ENCODE measurements around the gene UGP2. TPM values are rescaled to one million over a fixed set of nuclear protein-coding genes. Genes with fewer than 3 reads are reported as not detected.

Gene UGP2
- total RNA-seq, 1 experiment from 2014 or later, result 76.1 TPM

GRCh38 chr2:63862806-63863205 lies 21.1 kb downstream of the UGP2 start:
- in situ Hi-C loops (cut with HindIII; ENCODE audit: low pct_unique_long_range_greater_than_20kb, low sequenced_read_pairs) (no loop called here), intact Hi-C loops (cut with micrococcal nuclease; ENCODE audit: unreplicated experiment) (no loop called here)
- POLR2A ChIA-PET, result no interaction called here
- Histone ChIP-seq H3K27ac (ENCODE audit: low read length) (no peak overlapping the region), H3K27me3 (ENCODE audit: control insufficient read depth, insufficient read depth, low read length) (no peaks in the 10 kb centered on the region), H3K36me3 (ENCODE audit: control insufficient read depth, insufficient read depth, low read length) (peaks cover 15% of the 10 kb centered on the region), H3K4me3 (ENCODE audit: low read depth in 2 of 2, low read length in 2 of 2) (no peak overlapping the region), H3K4me1 (ENCODE audit: control insufficient read depth, insufficient read depth, low read length) (no peaks in the 10 kb centered on the region), H3K9me3 (ENCODE audit: control insufficient read depth, insufficient read depth, low read depth, low read length) (no peaks in the 10 kb centered on the region)
- CTCF ChIA-PET, result no interaction called here
- DNase-seq (ENCODE audit: low read depth, low spot score), result no peak
- no peak for ATAC-seq
- BruUV-seq (replicated peaks), result no TSS peak
- TF ChIP-seq TCF7L2 (IDR thresholded peaks at IDR 0.05; ENCODE audit: low read depth, low read length) (no peak), POLR2AphosphoS5 (IDR thresholded peaks at IDR 0.05; ENCODE audit: low read depth, low read length) (no peak), SIN3A (IDR thresholded peaks at IDR 0.05; ENCODE audit: borderline replicate concordance, insufficient read depth, low read depth, low read length) (no peak), CTCF (IDR thresholded peaks at IDR 0.05) (no peak)
- TF ChIP-seq, protein P1, sequence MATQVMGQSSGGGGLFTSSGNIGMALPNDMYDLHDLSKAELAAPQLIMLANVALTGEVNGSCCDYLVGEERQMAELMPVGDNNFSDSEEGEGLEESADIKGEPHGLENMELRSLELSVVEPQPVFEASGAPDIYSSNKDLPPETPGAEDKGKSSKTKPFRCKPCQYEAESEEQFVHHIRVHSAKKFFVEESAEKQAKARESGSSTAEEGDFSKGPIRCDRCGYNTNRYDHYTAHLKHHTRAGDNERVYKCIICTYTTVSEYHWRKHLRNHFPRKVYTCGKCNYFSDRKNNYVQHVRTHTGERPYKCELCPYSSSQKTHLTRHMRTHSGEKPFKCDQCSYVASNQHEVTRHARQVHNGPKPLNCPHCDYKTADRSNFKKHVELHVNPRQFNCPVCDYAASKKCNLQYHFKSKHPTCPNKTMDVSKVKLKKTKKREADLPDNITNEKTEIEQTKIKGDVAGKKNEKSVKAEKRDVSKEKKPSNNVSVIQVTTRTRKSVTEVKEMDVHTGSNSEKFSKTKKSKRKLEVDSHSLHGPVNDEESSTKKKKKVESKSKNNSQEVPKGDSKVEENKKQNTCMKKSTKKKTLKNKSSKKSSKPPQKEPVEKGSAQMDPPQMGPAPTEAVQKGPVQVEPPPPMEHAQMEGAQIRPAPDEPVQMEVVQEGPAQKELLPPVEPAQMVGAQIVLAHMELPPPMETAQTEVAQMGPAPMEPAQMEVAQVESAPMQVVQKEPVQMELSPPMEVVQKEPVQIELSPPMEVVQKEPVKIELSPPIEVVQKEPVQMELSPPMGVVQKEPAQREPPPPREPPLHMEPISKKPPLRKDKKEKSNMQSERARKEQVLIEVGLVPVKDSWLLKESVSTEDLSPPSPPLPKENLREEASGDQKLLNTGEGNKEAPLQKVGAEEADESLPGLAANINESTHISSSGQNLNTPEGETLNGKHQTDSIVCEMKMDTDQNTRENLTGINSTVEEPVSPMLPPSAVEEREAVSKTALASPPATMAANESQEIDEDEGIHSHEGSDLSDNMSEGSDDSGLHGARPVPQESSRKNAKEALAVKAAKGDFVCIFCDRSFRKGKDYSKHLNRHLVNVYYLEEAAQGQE (IDR thresholded peaks at IDR 0.05; ENCODE audit: insufficient read depth in 1 of 2, low read depth in 2 of 2, low read length in 1 of 2), result no peak

DNA sequence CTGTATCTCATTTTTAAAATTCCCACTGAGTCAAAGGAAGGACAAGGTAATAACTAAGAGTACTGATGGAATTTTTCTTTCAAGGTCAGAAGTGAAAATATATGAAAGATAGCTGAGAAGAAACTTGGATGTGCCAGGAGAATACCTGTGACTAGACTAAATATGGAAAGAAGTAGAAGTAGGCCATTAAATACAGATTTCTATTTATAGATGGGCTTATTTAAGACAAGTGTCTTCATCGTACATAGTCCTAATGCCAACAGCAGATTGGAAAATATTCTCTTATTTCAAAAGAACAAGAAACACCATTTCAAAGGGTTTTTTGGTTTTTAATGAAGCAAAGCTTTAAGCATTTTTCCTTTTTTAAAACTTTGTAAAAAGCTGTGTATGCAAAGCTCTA lies 22.0 kb downstream of the UGP2 start:
- CTCF ChIA-PET, result no interaction called here
- Histone ChIP-seq H3K4me1 (ENCODE audit: control insufficient read depth, insufficient read depth, low read length) (no peaks in the 10 kb centered on the region), H3K9me3 (ENCODE audit: control insufficient read depth, insufficient read depth, low read depth, low read length) (no peaks in the 10 kb centered on the region), H3K36me3 (ENCODE audit: control insufficient read depth, insufficient read depth, low read length) (peaks cover 15% of the 10 kb centered on the region), H3K4me3 (ENCODE audit: low read depth in 2 of 2, low read length in 2 of 2) (no peak overlapping the region), H3K27ac (ENCODE audit: low read length) (no peak overlapping the region), H3K27me3 (ENCODE audit: control insufficient read depth, insufficient read depth, low read length) (no peaks in the 10 kb centered on the region)
- intact Hi-C loops (cut with micrococcal nuclease; ENCODE audit: unreplicated experiment), result no loop called here
- TF ChIP-seq TCF7L2 (IDR thresholded peaks at IDR 0.05; ENCODE audit: low read depth, low read length) (no peak), SIN3A (IDR thresholded peaks at IDR 0.05; ENCODE audit: borderline replicate concordance, insufficient read depth, low read depth, low read length) (no peak), POLR2AphosphoS5 (IDR thresholded peaks at IDR 0.05; ENCODE audit: low read depth, low read length) (no peak), CTCF (IDR thresholded peaks at IDR 0.05) (no peak)
- TF ChIP-seq, protein P1 (IDR thresholded peaks at IDR 0.05; ENCODE audit: insufficient read depth in 1 of 2, low read depth in 2 of 2, low read length in 1 of 2), result no peak
- ATAC-seq (no peak), DNase-seq (ENCODE audit: low read depth, low spot score) (no peak)
- POLR2A ChIA-PET, result no interaction called here
- BruUV-seq (replicated peaks), result no TSS peak
- in situ Hi-C loops (cut with HindIII; ENCODE audit: low pct_unique_long_range_greater_than_20kb, low sequenced_read_pairs), result no loop called here

All from Panc1 (cell line).